Activated naive CD8-positive, alpha-beta T cell treated with anti-CD3 and anti-CD28 coated beads, Interleukin-2, amount 50 U/mL, for 24 hours (primary cell): ENCODE measurements around the gene ST8SIA6.
A peak's percentile ranks its signal among the peaks of the same experiment; 100 is the strongest.
"Not testable (repeated sequence)": the region's sequence is repeated elsewhere in the genome, so short reads cannot be mapped to it uniquely, and the experiment has no call there.

ENCODE experiments used
- ATAC-seq: fragments of 150-1000 bp; cut with Tn5 transposase; one replicate; pipeline ENCODE4 v1.10.0; 2021
- DNase-seq: peaks from one replicate; pipeline ENCODE4 v3.0.0; 2021
- H3K27ac Mint-ChIP-seq: one replicate; pipeline ENCODE4 v1.8.0; 2021; ENCODE audit warnings: mild to moderate bottlenecking, mixed read lengths
- H3K27me3 Mint-ChIP-seq: one replicate; pipeline ENCODE4 v1.8.0; 2021; ENCODE audit warnings: mixed read lengths
- H3K36me3 Mint-ChIP-seq: one replicate; pipeline ENCODE4 v1.8.0; 2021; ENCODE audit warnings: low read depth, mixed read lengths
- H3K4me1 Mint-ChIP-seq: one replicate; pipeline ENCODE4 v1.8.0; 2021; ENCODE audit warnings: mixed read lengths
- H3K4me3 Mint-ChIP-seq: one replicate; pipeline ENCODE4 v1.8.0; 2021; ENCODE audit warnings: mild to moderate bottlenecking, moderate library complexity, mixed read lengths
- H3K9me3 Mint-ChIP-seq: one replicate; pipeline ENCODE4 v1.8.0; 2021; ENCODE audit warnings: mixed read lengths

The ST8SIA6 gene

GRCh38 chr10:17335065-17335464 is 119.3 kb downstream of the ST8SIA6 start:
- Mint-ChIP-seq H3K9me3 (peaks cover 5% of the 10 kb centered on the region), H3K27ac (no peak overlapping the region), H3K27me3 (peaks cover 1% of the 10 kb centered on the region), H3K4me1 (no peaks in the 10 kb centered on the region), H3K36me3 (peaks cover 3% of the 10 kb centered on the region), H3K4me3 (no peak overlapping the region)
- no peak for DNase-seq
- ATAC-seq = no peak

GRCh38 chr10:17330501-17330900 is 123.9 kb downstream of the ST8SIA6 start:
- Mint-ChIP-seq H3K4me1 (no peaks in the 10 kb centered on the region), H3K27ac (no peak overlapping the region), H3K9me3 (no peaks in the 10 kb centered on the region), H3K4me3 (no peak overlapping the region), H3K27me3 (peaks cover 1% of the 10 kb centered on the region), H3K36me3 (no peaks in the 10 kb centered on the region)
- no peak for ATAC-seq
- DNase-seq = no peak

- H3K4me3 Mint-ChIP-seq = no peak overlapping the region
These were observed 128.0 kb downstream of the ST8SIA6 start for GRCh38 chr10:17326377-17326776.

GRCh38 chr10:17321957-17322356 is 132.4 kb downstream of the ST8SIA6 start:
- H3K4me3 Mint-ChIP-seq, H3K9me3 Mint-ChIP-seq, H3K27ac Mint-ChIP-seq, H3K36me3 Mint-ChIP-seq, ATAC-seq, H3K4me1 Mint-ChIP-seq, DNase-seq, H3K27me3 Mint-ChIP-seq: not testable (repeated sequence)

More at GRCh38 chr10:17326377-17326776, 128.0 kb downstream of the ST8SIA6 start:
- ATAC-seq = no peak
- no peaks in the 10 kb centered on the region for H3K36me3 Mint-ChIP-seq
- peaks cover 1% of the 10 kb centered on the region for H3K27me3 Mint-ChIP-seq
- no peaks in the 10 kb centered on the region for H3K9me3 Mint-ChIP-seq
- H3K4me1 Mint-ChIP-seq = no peaks in the 10 kb centered on the region
- DNase-seq = no peak
- no peak overlapping the region for H3K27ac Mint-ChIP-seq

GRCh38 chr10:17316488-17317170 is 137.8 kb downstream of the ST8SIA6 start:
- H3K27me3 Mint-ChIP-seq = peaks cover 16% of the 10 kb centered on the region
- DNase-seq (no peak), ATAC-seq (no peak)
- H3K9me3 Mint-ChIP-seq = no peaks in the 10 kb centered on the region
- H3K4me1 Mint-ChIP-seq = peaks cover 6% of the 10 kb centered on the region
- H3K36me3 Mint-ChIP-seq = no peaks in the 10 kb centered on the region
- no peak overlapping the region for H3K4me3 Mint-ChIP-seq
- no peak overlapping the region for H3K27ac Mint-ChIP-seq

GRCh38 chr10:17309435-17309834 is 145.0 kb downstream of the ST8SIA6 start:
- H3K9me3 Mint-ChIP-seq = no peaks in the 10 kb centered on the region
- DNase-seq (no peak), ATAC-seq (no peak)
- H3K27ac Mint-ChIP-seq = no peak overlapping the region
- H3K4me3 Mint-ChIP-seq = no peak overlapping the region
- no peaks in the 10 kb centered on the region for H3K36me3 Mint-ChIP-seq
- no peaks in the 10 kb centered on the region for H3K4me1 Mint-ChIP-seq
- peaks cover 29% of the 10 kb centered on the region for H3K27me3 Mint-ChIP-seq

- DNase-seq (no peak), ATAC-seq (no peak)
- H3K4me3 Mint-ChIP-seq = no peak overlapping the region
- H3K4me1 Mint-ChIP-seq = no peaks in the 10 kb centered on the region
- H3K27me3 Mint-ChIP-seq = peaks cover 22% of the 10 kb centered on the region
- no peak overlapping the region for H3K27ac Mint-ChIP-seq
- no peaks in the 10 kb centered on the region for H3K36me3 Mint-ChIP-seq
- no peaks in the 10 kb centered on the region for H3K9me3 Mint-ChIP-seq
These were observed 147.3 kb downstream of the ST8SIA6 start for GRCh38 chr10:17307123-17307522.

GRCh38 chr10:17292375-17292774 is 162.0 kb downstream of the ST8SIA6 start:
- DNase-seq (no peak), ATAC-seq (no peak)
- Mint-ChIP-seq H3K9me3 (no peaks in the 10 kb centered on the region), H3K4me3 (no peak overlapping the region), H3K36me3 (no peaks in the 10 kb centered on the region), H3K4me1 (peaks cover 11% of the 10 kb centered on the region), H3K27me3 (peaks cover 7% of the 10 kb centered on the region), H3K27ac (no peak overlapping the region)

GRCh38 chr10:17290226-17290625 is 164.2 kb downstream of the ST8SIA6 start:
- DNase-seq = no peak
- H3K27me3 Mint-ChIP-seq = peaks cover 5% of the 10 kb centered on the region
- no peaks in the 10 kb centered on the region for H3K36me3 Mint-ChIP-seq
- peak overlapping the region; percentile 49 for H3K27ac Mint-ChIP-seq
- ATAC-seq = peak; percentile 98
- peaks cover 11% of the 10 kb centered on the region for H3K4me1 Mint-ChIP-seq
- no peaks in the 10 kb centered on the region for H3K9me3 Mint-ChIP-seq
- H3K4me3 Mint-ChIP-seq = no peak overlapping the region

- no peak for ATAC-seq
- Mint-ChIP-seq H3K4me1 (peaks cover 11% of the 10 kb centered on the region), H3K9me3 (no peaks in the 10 kb centered on the region), H3K36me3 (no peaks in the 10 kb centered on the region), H3K4me3 (no peak overlapping the region), H3K27ac (no peak overlapping the region), H3K27me3 (peaks cover 5% of the 10 kb centered on the region)
- DNase-seq = no peak
These were observed 164.6 kb downstream of the ST8SIA6 start for GRCh38 chr10:17289763-17290162.

GRCh38 chr10:17286562-17287550 is 167.5 kb downstream of the ST8SIA6 start:
- no peaks in the 10 kb centered on the region for H3K36me3 Mint-ChIP-seq
- H3K9me3 Mint-ChIP-seq = peaks cover 12% of the 10 kb centered on the region
- H3K4me1 Mint-ChIP-seq = peaks cover 11% of the 10 kb centered on the region
- H3K27ac Mint-ChIP-seq = no peak overlapping the region
- ATAC-seq = no peak
- peaks cover 7% of the 10 kb centered on the region for H3K27me3 Mint-ChIP-seq
- H3K4me3 Mint-ChIP-seq = no peak overlapping the region
- no peak for DNase-seq

- H3K27ac Mint-ChIP-seq = no peak overlapping the region
- peaks cover 32% of the 10 kb centered on the region for H3K9me3 Mint-ChIP-seq
- H3K27me3 Mint-ChIP-seq = peaks cover 3% of the 10 kb centered on the region
- no peak overlapping the region for H3K4me3 Mint-ChIP-seq
- DNase-seq = no peak
- no peaks in the 10 kb centered on the region for H3K4me1 Mint-ChIP-seq
- no peaks in the 10 kb centered on the region for H3K36me3 Mint-ChIP-seq
- no peak for ATAC-seq
These were observed 172.1 kb downstream of the ST8SIA6 start for GRCh38 chr10:17282311-17282710.

GRCh38 chr10:17278607-17279240 is 175.7 kb downstream of the ST8SIA6 start:
- ATAC-seq (no peak), DNase-seq (no peak)
- H3K9me3 Mint-ChIP-seq = peaks cover 31% of the 10 kb centered on the region
- H3K27me3 Mint-ChIP-seq = peaks cover 5% of the 10 kb centered on the region
- H3K4me3 Mint-ChIP-seq = no peak overlapping the region
- peaks cover 3% of the 10 kb centered on the region for H3K4me1 Mint-ChIP-seq
- H3K27ac Mint-ChIP-seq = no peak overlapping the region
- H3K36me3 Mint-ChIP-seq = no peaks in the 10 kb centered on the region

- Mint-ChIP-seq H3K27ac (no peak overlapping the region), H3K4me1 (peaks cover 3% of the 10 kb centered on the region), H3K27me3 (peaks cover 4% of the 10 kb centered on the region), H3K9me3 (peaks cover 20% of the 10 kb centered on the region), H3K36me3 (no peaks in the 10 kb centered on the region), H3K4me3 (no peak overlapping the region)
- DNase-seq (no peak), ATAC-seq (no peak)
These were observed 177.5 kb downstream of the ST8SIA6 start for GRCh38 chr10:17276756-17277424.
